Activated CD4-positive, alpha-beta T cell treated with anti-CD3 and anti-CD28 coated beads, Interleukin-2, amount 50 U/mL, for 4 hours (primary cell): ENCODE results near the gene ZNF440.
"Not testable (repeated sequence)": the region's sequence is repeated elsewhere in the genome, so short reads cannot be mapped to it uniquely, and the experiment has no call there.

Source experiments
- DNase-seq, 2 experiments: peaks; one replicate each; pipeline ENCODE4 v3.0.0-alpha.2; 2020

Gene ZNF440

GRCh38 chr19:11814029-11814699 lies at the start of gene ZNF440:
Gene ZNF440 (plus strand): TSS chr19:11814273. CDS start chr19:11814448, 175 bp downstream.
- DNase-seq: peak; percentile 75 to 76

GRCh38 chr19:11766597-11767591 lies 47.2 kb upstream of the ZNF440 start, which contains the start of gene ZNF441:
Gene ZNF441 (plus strand): TSS chr19:11767000. CDS start chr19:11767194, 194 bp downstream.
- DNase-seq: peak; percentile 87 to 88

GRCh38 chr19:11767633-11768133 lies 46.4 kb upstream of the ZNF440 start:
- peak in 1 of 2 experiments; percentile 2 for DNase-seq

- DNase-seq: no peak
Measured at GRCh38 chr19:11769995-11770394, 44.1 kb upstream of the ZNF440 start.

- not testable (repeated sequence) for DNase-seq
Measured at GRCh38 chr19:11771520-11771919, 42.6 kb upstream of the ZNF440 start.

GRCh38 chr19:11776669-11777068 lies 37.4 kb upstream of the ZNF440 start:
- DNase-seq: not testable (repeated sequence)

GRCh38 chr19:11780431-11781020 lies 33.5 kb upstream of the ZNF440 start:
- no peak for DNase-seq

- DNase-seq: no peak
Measured at GRCh38 chr19:11781295-11782057, 32.6 kb upstream of the ZNF440 start.

GRCh38 chr19:11783767-11784166 lies 30.3 kb upstream of the ZNF440 start:
- no peak for DNase-seq

- DNase-seq: no peak
Measured at GRCh38 chr19:11784356-11784755, 29.7 kb upstream of the ZNF440 start.

- DNase-seq: no peak
Measured at GRCh38 chr19:11787536-11787935, 26.5 kb upstream of the ZNF440 start.

- no peak for DNase-seq
Measured at GRCh38 chr19:11792942-11793341, 21.1 kb upstream of the ZNF440 start.

GRCh38 chr19:11797491-11797890 lies 16.6 kb upstream of the ZNF440 start:
- DNase-seq: peak; percentile 68 to 71

GRCh38 chr19:11798391-11799330 lies 15.4 kb upstream of the ZNF440 start, which contains the start of gene ZNF491:
Gene ZNF491 (plus strand): TSS chr19:11798523. CDS start chr19:11805954, 7,431 bp downstream.
- DNase-seq: peak; percentile 82 to 83

GRCh38 chr19:11806354-11807098 lies 7.5 kb upstream of the ZNF440 start:
- DNase-seq: no peak

- DNase-seq: no peak
Measured at GRCh38 chr19:11807099-11807380, 7.0 kb upstream of the ZNF440 start.

GRCh38 chr19:11813703-11814028 lies 407 bp upstream of the ZNF440 start:
- no peak for DNase-seq

- DNase-seq: no peak
Measured at GRCh38 chr19:11814700-11815035, 595 bp downstream of the ZNF440 start.

- no peak for DNase-seq
Measured at GRCh38 chr19:11821474-11822109, 7.5 kb downstream of the ZNF440 start.
